ENCODE results near the gene APLP2.

APLP2 gene

DNA sequence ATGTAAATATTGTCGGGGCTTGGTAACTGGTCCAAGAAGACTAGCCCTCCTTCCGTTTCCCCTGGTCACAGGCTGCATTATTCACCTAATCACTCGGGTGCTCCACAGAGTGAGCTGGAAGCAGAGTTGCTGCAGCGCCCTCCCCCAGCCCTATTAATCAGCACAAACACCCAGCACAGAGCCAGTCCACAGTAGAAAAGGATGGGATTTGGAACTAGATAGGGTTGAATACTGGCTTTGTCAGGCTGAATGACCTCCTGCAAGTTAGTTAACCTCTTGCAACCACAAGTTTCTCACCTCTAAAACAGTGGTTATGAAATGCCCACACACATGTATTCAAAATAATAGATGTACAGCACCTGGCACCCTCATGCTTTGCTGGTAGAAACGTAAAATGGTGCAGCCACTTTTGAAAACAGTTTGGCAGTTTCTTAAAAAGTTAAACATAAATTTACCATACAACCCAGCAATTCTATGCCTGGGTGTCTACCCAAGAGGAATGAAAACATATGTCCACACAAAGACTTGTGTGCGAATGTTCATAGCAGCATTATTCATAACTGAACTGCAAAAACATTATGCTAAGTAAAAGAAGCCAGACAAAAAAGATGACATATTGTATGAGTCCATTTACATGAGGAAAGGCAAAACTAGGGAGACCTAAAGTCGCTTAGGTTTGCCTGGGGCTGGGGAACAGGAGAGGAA, 31.7 kb upstream of the APLP2 start (continued):
- TF ChIP-seq TOX (CRISPR knock-in tag; IDR thresholded peaks at IDR 0.05; ENCODE audit: borderline replicate concordance) (no peak), SNAI2 (CRISPR knock-in tag; IDR thresholded peaks at IDR 0.05) (no peak)

DNA sequence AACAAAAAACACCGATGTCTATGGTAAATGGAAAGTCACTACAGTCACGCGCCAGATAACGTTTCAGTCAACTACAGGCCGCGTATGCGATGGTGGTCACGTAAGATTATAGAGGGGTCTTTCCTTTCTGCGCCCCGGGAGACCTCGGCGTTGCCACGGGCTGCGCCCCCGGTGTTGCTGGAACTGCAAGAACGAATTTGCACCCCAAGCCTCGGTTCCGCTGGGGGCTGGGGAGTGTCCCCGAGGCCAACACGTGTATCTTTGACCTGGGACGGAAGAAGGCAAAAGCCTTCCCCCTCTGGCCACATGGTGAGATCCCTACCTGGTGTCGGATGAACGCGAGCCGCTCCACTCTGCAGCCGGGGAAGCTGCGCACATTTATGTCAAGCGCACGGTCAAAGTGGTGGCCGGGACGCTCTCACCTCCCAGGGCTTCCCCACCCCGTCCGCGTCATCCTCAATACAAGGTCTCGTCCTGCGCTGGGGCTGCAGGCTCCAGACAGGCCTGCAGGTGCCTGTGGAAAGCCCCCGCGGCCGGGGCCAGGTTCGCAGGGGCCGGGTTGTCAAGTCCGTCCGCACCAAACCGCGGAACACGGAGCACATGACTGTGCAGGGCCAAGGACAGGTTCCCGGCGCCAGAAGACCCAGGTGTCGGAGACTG, 29.3 kb upstream of the APLP2 start:
- no peak for ATAC-seq
- TF ChIP-seq ZNF70 (CRISPR knock-in tag; IDR thresholded peaks at IDR 0.05) = no peak
- no peak for TF ChIP-seq SNAI2 (CRISPR knock-in tag; IDR thresholded peaks at IDR 0.05)
- no peak for TF ChIP-seq TOX (CRISPR knock-in tag; IDR thresholded peaks at IDR 0.05; ENCODE audit: borderline replicate concordance)
- no peak for TF ChIP-seq ZFP3 (CRISPR knock-in tag; IDR thresholded peaks at IDR 0.05)
- TF ChIP-seq, protein P1, sequence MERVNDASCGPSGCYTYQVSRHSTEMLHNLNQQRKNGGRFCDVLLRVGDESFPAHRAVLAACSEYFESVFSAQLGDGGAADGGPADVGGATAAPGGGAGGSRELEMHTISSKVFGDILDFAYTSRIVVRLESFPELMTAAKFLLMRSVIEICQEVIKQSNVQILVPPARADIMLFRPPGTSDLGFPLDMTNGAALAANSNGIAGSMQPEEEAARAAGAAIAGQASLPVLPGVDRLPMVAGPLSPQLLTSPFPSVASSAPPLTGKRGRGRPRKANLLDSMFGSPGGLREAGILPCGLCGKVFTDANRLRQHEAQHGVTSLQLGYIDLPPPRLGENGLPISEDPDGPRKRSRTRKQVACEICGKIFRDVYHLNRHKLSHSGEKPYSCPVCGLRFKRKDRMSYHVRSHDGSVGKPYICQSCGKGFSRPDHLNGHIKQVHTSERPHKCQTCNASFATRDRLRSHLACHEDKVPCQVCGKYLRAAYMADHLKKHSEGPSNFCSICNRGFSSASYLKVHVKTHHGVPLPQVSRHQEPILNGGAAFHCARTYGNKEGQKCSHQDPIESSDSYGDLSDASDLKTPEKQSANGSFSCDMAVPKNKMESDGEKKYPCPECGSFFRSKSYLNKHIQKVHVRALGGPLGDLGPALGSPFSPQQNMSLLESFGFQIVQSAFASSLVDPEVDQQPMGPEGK (CRISPR knock-in tag; IDR thresholded peaks at IDR 0.05; ENCODE audit: borderline replicate concordance) = no peak
- no peak for TF ChIP-seq TCF4 (CRISPR knock-in tag; IDR thresholded peaks at IDR 0.05; ENCODE audit: borderline replicate concordance)
- no peak for TF ChIP-seq OSR1 (CRISPR knock-in tag; IDR thresholded peaks at IDR 0.05)
- TF ChIP-seq RARB (CRISPR knock-in tag; IDR thresholded peaks at IDR 0.05) = no peak
- TF ChIP-seq ZNF8 (CRISPR knock-in tag; IDR thresholded peaks at IDR 0.05) = no peak
- no peak for TF ChIP-seq ZFP30 (CRISPR knock-in tag; IDR thresholded peaks at IDR 0.05)
- TF ChIP-seq, protein P2, sequence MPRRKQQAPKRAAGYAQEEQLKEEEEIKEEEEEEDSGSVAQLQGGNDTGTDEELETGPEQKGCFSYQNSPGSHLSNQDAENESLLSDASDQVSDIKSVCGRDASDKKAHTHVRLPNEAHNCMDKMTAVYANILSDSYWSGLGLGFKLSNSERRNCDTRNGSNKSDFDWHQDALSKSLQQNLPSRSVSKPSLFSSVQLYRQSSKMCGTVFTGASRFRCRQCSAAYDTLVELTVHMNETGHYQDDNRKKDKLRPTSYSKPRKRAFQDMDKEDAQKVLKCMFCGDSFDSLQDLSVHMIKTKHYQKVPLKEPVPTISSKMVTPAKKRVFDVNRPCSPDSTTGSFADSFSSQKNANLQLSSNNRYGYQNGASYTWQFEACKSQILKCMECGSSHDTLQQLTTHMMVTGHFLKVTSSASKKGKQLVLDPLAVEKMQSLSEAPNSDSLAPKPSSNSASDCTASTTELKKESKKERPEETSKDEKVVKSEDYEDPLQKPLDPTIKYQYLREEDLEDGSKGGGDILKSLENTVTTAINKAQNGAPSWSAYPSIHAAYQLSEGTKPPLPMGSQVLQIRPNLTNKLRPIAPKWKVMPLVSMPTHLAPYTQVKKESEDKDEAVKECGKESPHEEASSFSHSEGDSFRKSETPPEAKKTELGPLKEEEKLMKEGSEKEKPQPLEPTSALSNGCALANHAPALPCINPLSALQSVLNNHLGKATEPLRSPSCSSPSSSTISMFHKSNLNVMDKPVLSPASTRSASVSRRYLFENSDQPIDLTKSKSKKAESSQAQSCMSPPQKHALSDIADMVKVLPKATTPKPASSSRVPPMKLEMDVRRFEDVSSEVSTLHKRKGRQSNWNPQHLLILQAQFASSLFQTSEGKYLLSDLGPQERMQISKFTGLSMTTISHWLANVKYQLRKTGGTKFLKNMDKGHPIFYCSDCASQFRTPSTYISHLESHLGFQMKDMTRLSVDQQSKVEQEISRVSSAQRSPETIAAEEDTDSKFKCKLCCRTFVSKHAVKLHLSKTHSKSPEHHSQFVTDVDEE (CRISPR knock-in tag; IDR thresholded peaks at IDR 0.05) = no peak

DNA sequence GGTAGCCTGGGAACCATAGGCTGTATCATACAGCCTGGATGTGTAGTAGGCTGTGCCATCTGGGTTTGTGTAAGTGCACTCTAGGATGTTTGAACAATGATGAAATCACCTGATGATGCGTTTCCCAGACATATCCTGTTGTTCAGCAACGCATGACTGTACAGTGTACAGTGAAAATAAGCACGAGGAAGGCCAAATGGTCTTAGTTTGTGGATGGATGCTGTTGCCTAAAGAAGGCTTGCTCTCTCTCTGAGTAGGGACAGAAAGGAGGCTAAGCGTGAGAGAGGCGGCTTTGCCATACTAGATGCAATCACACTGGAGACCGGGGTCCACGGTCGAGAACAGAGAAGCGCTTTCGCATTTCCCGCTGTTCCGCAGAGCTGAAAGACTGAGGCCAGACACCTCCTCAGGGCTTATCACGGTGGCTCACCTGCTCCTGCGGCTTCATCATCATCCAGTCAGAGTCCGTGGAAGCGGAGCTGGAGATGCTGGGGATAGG, 27.6 kb upstream of the APLP2 start:
- TF ChIP-seq, protein P3, sequence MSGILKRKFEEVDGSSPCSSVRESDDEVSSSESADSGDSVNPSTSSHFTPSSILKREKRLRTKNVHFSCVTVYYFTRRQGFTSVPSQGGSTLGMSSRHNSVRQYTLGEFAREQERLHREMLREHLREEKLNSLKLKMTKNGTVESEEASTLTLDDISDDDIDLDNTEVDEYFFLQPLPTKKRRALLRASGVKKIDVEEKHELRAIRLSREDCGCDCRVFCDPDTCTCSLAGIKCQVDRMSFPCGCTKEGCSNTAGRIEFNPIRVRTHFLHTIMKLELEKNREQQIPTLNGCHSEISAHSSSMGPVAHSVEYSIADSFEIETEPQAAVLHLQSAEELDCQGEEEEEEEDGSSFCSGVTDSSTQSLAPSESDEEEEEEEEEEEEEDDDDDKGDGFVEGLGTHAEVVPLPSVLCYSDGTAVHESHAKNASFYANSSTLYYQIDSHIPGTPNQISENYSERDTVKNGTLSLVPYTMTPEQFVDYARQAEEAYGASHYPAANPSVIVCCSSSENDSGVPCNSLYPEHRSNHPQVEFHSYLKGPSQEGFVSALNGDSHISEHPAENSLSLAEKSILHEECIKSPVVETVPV (CRISPR knock-in tag; IDR thresholded peaks at IDR 0.05) = no peak
- TF ChIP-seq ESRRG (CRISPR knock-in tag; IDR thresholded peaks at IDR 0.05) = no peak
- TF ChIP-seq ARNTL (CRISPR knock-in tag; IDR thresholded peaks at IDR 0.05; ENCODE audit: borderline replicate concordance, low read depth) = no peak
- no peak for TF ChIP-seq ZC3H10 (CRISPR knock-in tag; IDR thresholded peaks at IDR 0.05)
- TF ChIP-seq, protein P4, sequence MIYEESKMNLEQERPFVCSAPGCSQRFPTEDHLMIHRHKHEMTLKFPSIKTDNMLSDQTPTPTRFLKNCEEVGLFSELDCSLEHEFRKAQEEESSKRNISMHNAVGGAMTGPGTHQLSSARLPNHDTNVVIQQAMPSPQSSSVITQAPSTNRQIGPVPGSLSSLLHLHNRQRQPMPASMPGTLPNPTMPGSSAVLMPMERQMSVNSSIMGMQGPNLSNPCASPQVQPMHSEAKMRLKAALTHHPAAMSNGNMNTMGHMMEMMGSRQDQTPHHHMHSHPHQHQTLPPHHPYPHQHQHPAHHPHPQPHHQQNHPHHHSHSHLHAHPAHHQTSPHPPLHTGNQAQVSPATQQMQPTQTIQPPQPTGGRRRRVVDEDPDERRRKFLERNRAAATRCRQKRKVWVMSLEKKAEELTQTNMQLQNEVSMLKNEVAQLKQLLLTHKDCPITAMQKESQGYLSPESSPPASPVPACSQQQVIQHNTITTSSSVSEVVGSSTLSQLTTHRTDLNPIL (CRISPR knock-in tag; IDR thresholded peaks at IDR 0.05; ENCODE audit: low read depth) = no peak
- TF ChIP-seq CSDC2 (CRISPR knock-in tag; IDR thresholded peaks at IDR 0.05) = no peak
- no peak for TF ChIP-seq ISL1 (CRISPR knock-in tag; IDR thresholded peaks at IDR 0.05)
- no peak for TF ChIP-seq ZNF565 (CRISPR knock-in tag; conservative IDR thresholded peaks at IDR 0.05; ENCODE audit: low read depth)
- TF ChIP-seq, protein P5, sequence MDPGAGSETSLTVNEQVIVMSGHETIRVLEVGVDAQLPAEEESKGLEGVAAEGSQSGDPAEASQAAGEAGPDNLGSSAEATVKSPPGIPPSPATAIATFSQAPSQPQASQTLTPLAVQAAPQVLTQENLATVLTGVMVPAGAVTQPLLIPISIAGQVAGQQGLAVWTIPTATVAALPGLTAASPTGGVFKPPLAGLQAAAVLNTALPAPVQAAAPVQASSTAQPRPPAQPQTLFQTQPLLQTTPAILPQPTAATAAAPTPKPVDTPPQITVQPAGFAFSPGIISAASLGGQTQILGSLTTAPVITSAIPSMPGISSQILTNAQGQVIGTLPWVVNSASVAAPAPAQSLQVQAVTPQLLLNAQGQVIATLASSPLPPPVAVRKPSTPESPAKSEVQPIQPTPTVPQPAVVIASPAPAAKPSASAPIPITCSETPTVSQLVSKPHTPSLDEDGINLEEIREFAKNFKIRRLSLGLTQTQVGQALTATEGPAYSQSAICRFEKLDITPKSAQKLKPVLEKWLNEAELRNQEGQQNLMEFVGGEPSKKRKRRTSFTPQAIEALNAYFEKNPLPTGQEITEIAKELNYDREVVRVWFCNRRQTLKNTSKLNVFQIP (CRISPR knock-in tag; IDR thresholded peaks at IDR 0.05; ENCODE audit: borderline replicate concordance, low read depth) = no peak
- no peak for TF ChIP-seq BACH2 (CRISPR knock-in tag; IDR thresholded peaks at IDR 0.05; ENCODE audit: borderline replicate concordance)
- no peak for TF ChIP-seq ZFP3 (CRISPR knock-in tag; IDR thresholded peaks at IDR 0.05)
- no peak for TF ChIP-seq RARB (CRISPR knock-in tag; IDR thresholded peaks at IDR 0.05)
- peak; percentile 88 for ATAC-seq

Data from SK-N-SH treated with all-trans-retinoic acid at 6 μM for 48 hours (cell line).